Gastrocnemius medialis (tissue), 4 donors: ENCODE measurements around the gene PRICKLE2.

ENCODE experiments used
- POLR2A ChIP-seq, 2 donors: fragments of 450-650 bp; IDR thresholded peaks; one replicate each; pipeline ENCODE4 v1.6.1; 2017; ENCODE audit warnings: antibody characterized with exemption in 2 of 2, mild to moderate bottlenecking in 2 of 2, moderate library complexity in 2 of 2
- TF ChIP-seq, protein P1 (sequence below), 5 experiments: fragments of 450-650 bp in 3 of 5; fragments of 200-600 bp in 2 of 5; sonication (generic) in 2 of 5; IDR thresholded peaks in 4 of 5; conservative IDR thresholded peaks in 1 of 5; 1 replicate in 4 of 5; 2 replicates in 1 of 5; pipeline ENCODE4 v1.5.1; 2016 to 2019; ENCODE audit warnings: antibody characterized with exemption in 5 of 5, mild to moderate bottlenecking in 3 of 5, moderate library complexity in 3 of 5

DNA sequence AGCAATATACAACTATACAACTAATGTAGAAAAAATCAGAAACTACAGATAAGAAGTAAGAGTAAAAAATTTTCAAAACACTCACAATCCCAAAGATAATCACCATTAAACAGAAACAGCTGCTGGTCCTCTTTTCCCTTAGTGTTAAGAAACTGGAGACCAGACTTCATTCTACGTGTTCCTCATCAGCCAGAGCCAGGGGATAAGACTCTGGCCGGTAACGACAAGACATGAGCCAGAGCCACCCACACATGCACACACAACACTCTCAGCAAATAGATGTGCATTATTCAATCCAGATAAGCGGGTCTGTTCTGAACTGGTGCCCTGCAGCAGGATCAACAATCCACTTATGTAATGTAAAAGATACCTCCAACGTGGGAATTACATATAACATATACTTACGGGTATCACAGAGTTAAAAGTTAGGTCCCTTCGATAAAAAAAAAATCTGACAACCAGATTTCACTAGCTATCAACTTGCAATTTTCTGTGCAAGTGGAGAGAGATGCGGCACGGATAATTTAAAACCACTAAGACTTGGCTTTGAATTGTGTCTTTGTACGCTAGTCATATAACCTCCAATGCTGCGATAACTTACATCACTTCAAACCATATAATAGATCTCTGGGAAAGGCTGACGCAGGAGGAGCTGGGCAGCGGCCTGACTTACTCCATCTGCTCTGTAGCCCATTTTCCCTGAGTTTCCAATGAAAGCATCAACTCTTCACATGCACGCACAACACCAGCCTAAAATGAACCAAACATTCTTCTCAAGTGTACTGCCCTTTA is 17.8 kb downstream of the PRICKLE2 start:
- TF ChIP-seq, protein P1, sequence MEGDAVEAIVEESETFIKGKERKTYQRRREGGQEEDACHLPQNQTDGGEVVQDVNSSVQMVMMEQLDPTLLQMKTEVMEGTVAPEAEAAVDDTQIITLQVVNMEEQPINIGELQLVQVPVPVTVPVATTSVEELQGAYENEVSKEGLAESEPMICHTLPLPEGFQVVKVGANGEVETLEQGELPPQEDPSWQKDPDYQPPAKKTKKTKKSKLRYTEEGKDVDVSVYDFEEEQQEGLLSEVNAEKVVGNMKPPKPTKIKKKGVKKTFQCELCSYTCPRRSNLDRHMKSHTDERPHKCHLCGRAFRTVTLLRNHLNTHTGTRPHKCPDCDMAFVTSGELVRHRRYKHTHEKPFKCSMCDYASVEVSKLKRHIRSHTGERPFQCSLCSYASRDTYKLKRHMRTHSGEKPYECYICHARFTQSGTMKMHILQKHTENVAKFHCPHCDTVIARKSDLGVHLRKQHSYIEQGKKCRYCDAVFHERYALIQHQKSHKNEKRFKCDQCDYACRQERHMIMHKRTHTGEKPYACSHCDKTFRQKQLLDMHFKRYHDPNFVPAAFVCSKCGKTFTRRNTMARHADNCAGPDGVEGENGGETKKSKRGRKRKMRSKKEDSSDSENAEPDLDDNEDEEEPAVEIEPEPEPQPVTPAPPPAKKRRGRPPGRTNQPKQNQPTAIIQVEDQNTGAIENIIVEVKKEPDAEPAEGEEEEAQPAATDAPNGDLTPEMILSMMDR (IDR thresholded peaks at IDR 0.05 in 4 of 5, conservative IDR thresholded peaks at IDR 0.05 in 1 of 5) = no peak
- TF ChIP-seq POLR2A (IDR thresholded peaks at IDR 0.05) = no peak
